Measurements from ENCODE around the gene ROBO1.

Gene ROBO1

GRCh38 chr3:78644847-78645246, 1123.0 kb downstream of the ROBO1 start:
- DNase-seq: no peak

- no peak for DNase-seq
Observed at GRCh38 chr3:78642226-78643035, 1125.4 kb downstream of the ROBO1 start.

- no peak for DNase-seq
Observed at GRCh38 chr3:78641703-78642102, 1126.1 kb downstream of the ROBO1 start.

- no peak for DNase-seq
Observed at GRCh38 chr3:78634316-78634715, 1133.5 kb downstream of the ROBO1 start.

GRCh38 chr3:78633626-78634025, 1134.2 kb downstream of the ROBO1 start:
- no peak for DNase-seq

GRCh38 chr3:78632925-78633553, 1134.8 kb downstream of the ROBO1 start:
- DNase-seq: no peak

- no peak for DNase-seq
Observed at GRCh38 chr3:78629544-78629943, 1138.3 kb downstream of the ROBO1 start.

- no peak for DNase-seq
Observed at GRCh38 chr3:78621061-78621716, 1146.6 kb downstream of the ROBO1 start.

GRCh38 chr3:78614486-78614885, 1153.3 kb downstream of the ROBO1 start:
- DNase-seq: no peak

GRCh38 chr3:78613421-78613879, 1154.3 kb downstream of the ROBO1 start:
- no peak for DNase-seq

- no peak for DNase-seq
Observed at GRCh38 chr3:78611278-78611677, 1156.5 kb downstream of the ROBO1 start.

GRCh38 chr3:78610462-78611125, 1157.2 kb downstream of the ROBO1 start:
- no peak for DNase-seq

GRCh38 chr3:78606756-78607155, 1161.0 kb downstream of the ROBO1 start:
- DNase-seq: no peak

GRCh38 chr3:78605178-78605577, 1162.6 kb downstream of the ROBO1 start:
- DNase-seq: no peak

GRCh38 chr3:78604341-78604740, 1163.5 kb downstream of the ROBO1 start:
- DNase-seq: no peak

GRCh38 chr3:78601249-78601648, 1166.5 kb downstream of the ROBO1 start:
- no peak for DNase-seq

- no peak for DNase-seq
Observed at GRCh38 chr3:78589778-78590177, 1178.0 kb downstream of the ROBO1 start.

GRCh38 chr3:78588906-78589621, 1178.7 kb downstream of the ROBO1 start:
- peak; percentile 0 for DNase-seq

GRCh38 chr3:78580681-78581080, 1187.1 kb downstream of the ROBO1 start:
- no peak for DNase-seq

- no peak for DNase-seq
Observed at GRCh38 chr3:78571486-78571885, 1196.3 kb downstream of the ROBO1 start.

GRCh38 chr3:78570496-78570895, 1197.3 kb downstream of the ROBO1 start:
- DNase-seq: no peak

- DNase-seq: no peak
Observed at GRCh38 chr3:78569804-78570203, 1198.0 kb downstream of the ROBO1 start.

GRCh38 chr3:78565712-78566111, 1202.1 kb downstream of the ROBO1 start:
- no peak for DNase-seq
